GM19035 (cell line): ENCODE data around the gene AKTIP.
A peak's percentile ranks its signal among the peaks of the same experiment; 100 is the strongest.
"Not testable (repeated sequence)": the region's sequence is repeated elsewhere in the genome, so short reads cannot be mapped to it uniquely, and the experiment has no call there.

ENCODE experiments used
- ATAC-seq: cut with Tn5 transposase; IDR thresholded peaks from one replicate; pipeline ENCODE4 v1.9.1; 2021; ENCODE audit not compliant: unreplicated experiment

The AKTIP gene

DNA sequence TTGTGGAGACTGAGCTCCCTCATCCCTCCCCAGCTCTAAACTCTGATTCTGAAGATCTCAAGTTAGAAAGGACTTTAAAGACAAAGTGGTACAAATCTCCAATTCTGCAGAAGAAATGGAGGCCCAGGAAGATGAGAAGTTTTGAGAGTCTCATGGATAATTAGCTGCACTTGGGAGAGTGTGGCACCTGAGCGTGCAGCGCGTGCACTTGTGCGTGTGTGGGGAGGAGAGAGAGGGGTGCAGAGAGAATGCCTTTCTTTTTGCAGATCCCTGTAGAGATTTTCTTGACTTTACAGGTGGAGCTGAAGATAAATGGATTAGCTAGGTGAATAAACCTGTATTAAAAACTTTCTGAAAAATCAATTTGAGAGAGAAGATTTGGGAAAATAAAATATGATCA is 14.8 kb upstream of the AKTIP start:
- ATAC-seq = no peak

DNA sequence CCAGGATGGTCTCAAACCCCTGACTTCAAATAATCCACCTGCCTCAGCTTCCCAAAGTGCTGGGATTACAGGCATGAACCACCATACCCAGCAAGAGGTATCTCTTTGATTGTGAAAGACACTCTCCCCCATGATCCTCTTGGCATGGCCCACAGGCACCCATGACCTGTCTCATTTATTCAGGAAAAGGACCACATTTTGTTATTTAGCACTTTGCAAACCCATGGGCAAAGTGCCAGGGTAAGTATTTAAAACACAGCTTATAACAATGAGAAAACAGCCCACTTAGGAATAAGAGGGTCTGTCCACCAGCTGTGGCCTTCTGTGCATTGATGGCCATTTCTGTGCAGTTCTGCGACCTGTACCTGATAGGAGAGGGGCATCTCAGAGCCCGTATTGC is 12.8 kb upstream of the AKTIP start:
- ATAC-seq = no peak

DNA sequence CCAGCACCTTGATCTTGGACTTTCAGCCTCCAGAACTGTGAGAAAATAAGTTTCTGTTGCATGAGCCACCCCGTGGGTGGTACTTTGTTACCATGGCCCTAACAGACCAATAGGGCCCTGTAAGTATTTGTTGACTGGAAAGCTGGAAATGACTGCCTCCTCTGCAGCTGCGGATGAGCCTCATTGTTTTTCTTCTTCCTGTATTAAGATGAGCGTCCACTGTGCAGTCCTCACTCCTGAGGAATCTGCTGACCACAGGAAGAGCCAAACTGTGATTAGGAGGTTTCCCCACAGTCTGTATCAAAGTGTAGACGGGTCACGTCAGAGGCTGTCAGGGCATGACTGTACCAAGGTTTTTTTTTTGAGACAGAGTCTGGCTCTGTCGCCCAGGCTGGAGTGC is 12.2 kb upstream of the AKTIP start:
- no peak for ATAC-seq

DNA sequence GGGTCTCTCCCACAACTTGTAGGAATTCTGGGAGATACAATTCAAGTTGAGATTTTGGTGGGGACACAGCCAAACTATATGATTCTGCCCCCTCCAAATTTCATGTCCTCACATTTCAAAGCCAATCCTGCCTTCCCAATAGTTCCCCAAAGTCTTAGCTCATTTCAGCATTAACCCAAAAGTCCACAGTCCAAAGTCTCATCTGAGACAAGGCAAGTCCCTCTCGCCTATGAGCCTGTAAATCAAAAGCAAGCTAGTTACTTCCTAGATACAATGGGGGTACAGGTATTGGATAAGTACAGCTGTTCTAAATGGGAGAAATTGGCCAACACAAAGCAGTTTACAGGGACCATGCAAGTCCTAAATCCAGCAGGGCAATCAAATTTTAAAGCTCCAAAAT is 9.8 kb upstream of the AKTIP start:
- not testable (repeated sequence) for ATAC-seq

DNA sequence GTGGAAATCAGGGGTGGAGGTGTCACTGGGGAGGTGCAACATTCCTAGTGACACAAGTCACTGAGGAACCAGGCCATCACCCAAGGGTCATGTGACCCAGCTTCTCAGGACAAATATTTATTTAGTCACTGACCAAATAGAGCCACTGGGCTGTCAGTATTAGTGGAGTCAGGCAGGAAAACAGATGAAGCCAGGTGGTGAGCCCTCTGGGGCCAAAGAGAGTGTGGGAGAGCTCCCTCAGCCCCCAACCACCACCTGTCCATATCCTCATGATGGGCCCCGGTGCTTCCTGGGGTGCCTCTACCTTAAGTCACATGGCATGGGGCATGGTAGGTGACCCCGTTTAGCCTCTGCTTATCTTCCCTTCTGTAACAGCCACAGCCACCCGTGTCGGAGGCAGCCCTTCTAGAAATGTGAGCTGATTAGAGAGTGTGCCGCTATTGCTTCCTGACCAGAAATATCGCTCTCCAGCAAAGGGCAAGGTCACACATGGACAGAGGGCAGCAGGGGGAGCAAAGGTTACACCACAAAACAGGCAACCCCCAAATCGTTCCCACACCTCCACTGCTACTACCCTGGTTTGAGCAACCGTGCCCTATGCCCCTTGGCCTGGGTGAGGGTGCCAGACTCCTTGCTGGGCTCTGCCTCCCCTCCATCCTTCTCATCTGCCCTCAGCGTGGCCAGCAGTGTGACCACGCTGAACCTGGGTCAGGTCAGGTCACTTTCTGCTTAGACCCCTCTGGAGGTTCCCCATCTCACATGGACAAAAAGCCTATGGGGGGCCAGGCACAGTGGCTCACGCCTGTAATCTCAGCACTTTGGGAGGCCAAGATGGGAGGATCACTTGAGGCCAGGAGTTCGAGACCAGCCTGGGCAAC is 8.6 kb upstream of the AKTIP start:
- ATAC-seq = no peak

DNA sequence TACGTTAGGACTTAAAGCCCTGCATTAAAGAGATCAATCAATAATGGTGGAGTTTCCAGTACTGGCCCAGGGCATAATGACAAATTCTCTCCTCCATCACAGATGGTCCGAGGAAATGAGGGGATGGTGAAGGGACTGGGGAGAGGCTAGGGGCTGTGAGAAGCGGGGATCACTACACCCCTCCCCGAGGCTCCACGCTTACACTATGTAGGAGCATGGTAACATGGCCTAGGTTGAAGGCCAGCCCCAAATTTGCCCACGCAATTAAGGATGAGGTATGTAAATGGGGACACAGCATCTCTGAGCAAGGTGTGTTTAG is 8.0 kb upstream of the AKTIP start:
- no peak for ATAC-seq

DNA sequence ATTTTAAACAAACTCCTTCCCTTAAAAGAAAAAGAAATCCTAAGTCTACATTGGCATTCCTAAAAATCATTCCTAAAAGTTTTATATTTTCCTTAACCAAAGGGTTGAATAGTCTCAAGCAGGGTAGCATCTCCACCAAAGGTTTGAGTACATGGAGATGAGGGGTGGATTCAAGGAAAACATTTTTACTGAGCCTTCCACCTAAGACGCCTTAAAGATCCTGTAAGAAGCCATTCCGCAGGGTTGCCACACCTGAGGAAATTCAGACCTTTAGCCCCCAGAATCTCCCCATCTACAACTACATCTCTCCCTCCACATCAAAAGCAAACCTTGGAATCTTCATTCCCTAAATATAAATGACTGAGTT is 7.7 kb upstream of the AKTIP start:
- no peak for ATAC-seq

DNA sequence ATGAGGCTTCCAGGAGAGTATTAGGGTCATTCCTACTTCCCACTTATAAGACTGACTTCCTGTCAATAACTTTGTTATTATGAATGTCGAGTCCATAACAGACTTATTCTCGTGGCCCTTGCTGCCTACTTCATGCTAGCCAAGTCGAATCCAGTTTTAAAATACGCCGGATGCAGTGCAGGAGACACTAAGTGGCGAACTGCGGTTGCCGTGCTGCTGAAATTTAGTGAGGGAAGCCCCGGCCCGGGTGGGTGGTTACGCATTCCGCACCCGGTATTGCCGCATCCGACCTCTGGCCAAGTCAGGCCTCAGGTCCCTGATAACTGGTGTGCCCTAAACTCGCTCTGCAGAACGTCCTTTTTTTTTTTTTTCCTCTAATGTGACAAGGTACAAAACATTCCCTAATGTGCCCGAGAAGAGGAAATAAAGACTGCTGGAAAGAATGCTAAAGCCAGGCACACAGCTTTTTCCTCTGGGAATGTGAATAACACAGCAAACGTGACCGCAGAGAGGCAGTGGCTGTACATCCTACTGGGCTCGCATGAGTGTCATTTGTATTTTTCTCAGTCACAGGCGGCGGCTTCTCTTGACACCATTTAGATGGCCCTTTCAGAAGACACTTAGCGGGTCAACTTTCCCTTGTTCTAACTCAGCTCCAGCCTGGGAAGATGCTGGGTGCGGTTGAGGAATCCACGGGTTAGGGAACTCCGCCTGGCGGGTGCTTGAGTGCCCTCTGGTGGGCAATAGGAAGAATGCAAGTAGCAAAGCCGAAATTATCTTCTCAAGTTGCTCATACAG is 7.1 kb upstream of the AKTIP start:
- no peak for ATAC-seq

DNA sequence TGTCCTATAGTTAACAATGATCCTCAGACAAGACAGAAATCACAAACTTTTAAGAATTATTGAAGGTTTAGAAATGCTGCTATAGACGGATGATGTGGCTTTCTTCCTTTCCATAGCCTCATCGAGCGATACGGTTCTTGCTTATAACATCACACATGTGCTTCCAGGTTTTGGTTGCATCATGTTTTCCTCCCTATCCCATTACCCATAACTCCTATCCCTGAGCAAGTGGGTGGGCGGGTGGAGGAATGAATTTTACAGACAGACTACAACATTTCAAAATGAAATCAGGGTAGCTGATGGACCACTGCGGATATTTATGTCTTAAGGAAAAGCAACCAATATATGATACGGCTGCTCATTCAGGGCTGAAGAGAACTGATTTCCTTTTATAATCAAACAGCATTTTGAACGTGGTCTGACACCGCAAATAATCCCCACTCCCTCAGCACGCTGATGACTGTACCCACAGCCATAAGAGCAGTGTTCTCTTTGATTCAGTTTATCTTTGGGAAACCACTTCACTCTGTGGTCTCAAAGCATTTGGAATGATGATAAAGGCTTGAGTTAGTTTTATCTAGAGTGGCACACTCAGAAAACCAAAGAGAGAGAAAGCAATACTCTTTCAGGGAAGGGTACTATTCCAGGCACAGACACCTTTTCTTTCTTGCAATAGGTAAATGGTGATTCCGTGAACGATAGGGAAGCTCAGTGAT is 4.6 kb upstream of the AKTIP start:
- ATAC-seq = no peak

DNA sequence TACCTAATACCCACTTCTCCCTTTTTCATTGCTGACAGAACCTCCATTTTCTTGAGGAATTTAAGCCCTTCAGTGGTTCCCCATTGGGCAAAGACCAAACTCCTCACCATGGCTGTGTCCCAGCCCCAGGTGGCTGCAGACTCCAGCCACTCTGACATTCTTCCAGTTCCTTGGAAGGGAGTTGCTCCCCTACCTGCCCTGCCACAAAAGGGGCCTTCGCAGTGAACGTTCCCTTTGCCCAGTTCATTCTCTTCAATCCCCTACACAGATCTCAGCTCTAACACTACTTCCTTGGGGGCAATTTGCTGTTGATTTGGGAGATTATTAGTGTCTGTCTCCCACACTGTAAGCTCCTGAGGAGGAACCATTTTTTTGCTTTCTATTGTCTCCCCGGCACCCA is 3.2 kb upstream of the AKTIP start:
- no peak for ATAC-seq

DNA sequence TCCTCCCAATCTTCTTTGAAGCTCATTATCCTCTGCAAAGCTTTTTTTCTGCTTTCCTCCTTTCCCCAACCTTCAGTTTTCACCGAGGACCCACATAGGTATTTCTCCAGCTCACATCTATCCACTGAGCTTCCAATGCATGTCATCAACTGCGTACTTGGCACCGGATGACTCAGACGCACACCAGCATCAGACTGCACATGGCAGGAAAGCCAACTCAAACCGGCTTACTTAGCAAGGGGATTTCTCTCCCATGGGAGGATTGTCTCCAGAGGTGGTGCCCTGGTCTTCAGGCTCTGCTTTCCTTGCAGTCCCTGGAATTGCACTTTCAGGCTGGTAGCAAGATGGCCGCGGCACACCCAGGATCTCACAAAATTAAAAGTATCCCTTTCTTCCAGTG is 1.7 kb upstream of the AKTIP start:
- ATAC-seq = no peak

DNA sequence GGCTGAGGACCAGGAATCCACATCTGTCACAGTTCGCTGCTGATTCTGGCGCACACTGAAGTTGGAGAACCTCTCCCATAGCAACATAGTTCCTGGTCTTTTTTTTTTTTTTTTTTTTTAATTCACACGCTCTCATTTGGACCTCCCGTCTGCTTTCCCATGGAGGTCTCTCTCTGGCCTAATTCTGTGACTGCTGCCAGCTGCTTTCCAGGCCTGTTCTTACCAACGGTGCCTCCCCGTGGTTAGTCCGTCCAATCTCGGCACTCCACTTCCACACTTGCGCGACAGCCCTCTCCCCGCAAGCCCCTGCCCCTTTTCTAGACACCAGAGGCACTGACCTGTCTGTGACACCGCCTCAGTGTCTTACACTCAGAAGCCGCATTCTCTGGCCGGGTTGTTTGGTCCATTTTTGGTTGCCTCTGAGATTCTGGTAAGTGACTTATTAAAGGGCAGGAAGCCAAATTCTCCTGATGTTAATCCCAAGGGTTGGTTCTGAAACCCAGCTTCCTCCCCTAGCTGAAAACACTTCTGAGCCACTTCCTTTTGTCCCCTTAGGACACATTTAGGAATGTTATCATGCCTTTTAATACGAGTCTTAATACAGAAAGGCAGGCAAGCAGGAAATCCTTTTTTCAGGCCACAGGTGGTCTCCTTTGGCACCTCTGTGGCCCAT is 1.1 kb upstream of the AKTIP start:
- ATAC-seq = no peak

DNA sequence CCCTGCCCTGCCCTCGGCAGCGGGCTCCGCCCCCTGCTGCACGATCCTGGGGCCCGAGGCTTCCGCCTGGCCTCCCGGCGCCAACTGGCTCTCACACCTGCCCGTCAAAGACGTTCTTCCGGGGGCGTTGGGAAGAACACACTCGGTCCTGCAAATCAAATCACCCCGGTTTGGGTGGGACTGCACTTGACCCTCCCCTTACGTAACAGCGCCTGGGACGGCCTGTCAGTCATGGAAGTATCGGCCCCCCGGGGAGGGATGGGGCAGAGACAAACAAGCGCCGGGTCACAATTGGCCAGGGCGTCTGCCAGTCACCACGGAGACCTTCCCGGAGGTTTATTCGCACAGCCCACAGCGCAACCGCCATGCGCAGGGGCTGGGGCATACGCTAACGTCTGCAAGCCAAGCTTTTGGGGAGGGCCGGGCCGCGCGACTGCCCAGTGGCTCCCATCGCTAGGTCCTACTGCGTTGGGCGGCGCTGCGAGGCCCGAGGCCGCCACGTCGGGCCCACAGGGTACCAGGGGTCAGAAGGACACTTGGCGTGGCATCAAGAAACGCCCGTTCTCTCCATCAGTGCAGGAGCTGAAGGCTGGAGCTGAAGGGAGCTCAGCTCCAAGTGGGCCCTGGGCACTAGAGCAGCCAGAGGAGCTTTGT is 388 bp upstream of the AKTIP start:
- ATAC-seq = peak; percentile 96

DNA sequence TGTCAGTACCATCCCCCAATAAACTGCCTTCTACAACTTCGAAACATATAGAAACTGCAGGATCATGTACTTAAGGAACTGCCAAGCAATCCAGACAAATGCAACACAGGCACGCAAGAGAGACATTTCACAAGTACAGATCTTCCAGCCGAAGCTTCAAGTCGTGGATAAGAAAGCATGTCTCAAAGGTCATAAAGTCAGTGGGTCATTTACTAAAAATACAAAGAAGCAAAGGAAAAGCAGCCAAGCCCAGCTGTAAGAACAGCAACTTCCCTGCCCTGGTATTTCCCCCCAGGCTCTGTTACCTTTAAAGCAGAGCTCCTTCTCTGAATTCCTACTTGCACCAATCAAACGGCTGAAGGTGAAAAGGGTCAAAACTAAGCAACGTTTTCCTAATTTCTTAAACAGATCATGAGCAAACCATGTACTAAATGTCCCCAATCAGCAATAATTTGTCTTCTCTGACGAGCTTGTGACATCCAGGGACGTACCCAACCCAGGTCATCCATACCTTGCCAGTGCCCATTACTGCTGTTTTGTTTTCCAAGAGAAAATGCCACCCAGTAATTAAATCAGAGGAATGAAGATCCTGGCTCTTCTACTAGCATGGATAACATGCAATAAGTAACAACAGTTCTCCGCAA is 1.7 kb downstream of the AKTIP start:
- no peak for ATAC-seq

DNA sequence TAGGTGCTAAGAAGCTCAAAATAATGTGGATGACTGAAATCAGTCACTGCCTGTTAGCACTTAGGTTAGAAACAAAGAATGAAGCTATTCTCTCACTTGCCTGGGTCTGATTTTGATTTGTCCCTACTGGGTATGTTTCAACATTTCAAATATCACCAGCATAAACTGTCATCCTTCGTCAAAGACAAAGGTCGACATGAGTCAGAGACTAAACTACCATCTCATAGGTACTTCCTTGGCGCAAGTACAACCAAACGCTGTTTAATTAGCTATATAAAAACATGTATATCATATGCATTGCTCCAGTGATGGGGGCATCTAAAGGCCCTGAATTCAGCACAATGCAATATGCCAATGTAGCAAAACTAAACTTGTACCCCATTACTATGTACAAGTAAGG is 4.0 kb downstream of the AKTIP start:
- no peak for ATAC-seq

DNA sequence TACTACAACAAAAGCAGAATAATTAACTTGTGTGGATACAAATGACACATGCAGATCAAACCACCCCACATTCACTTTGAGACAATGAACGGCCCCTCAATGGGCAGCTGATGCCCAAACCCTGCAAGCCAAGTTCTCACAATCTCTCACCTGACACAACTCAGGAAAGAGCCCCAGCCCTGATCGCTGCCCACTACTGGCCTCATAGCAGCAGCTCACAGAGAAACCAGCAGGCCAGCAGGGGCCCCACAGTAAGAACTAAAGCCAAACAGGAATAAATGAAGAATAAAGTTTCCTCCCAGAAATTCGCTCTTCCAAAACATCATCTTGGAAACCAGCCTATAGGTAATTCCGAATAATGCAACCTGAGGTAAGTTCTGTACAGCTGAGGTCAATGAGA is 7.7 kb downstream of the AKTIP start:
- ATAC-seq = no peak

DNA sequence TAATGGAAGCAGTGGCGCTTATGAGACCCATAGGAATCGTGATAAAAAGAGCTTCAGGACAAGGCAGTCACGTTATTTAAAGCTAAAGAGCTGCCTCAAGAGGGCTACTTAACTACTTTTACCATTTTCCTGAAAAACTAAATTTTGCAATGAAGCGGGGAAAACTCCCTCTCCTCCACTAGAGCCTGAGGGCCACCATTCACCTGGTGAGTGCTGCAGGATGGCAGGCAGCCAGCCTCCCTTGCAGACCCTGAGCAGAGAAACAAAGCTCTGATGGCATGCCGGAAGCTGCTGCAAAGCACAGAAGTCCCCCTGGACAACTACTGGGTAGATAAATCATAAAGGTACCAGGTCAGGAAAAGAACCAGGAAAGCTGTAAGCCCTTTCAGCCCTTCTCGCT is 8.4 kb downstream of the AKTIP start:
- no peak for ATAC-seq

DNA sequence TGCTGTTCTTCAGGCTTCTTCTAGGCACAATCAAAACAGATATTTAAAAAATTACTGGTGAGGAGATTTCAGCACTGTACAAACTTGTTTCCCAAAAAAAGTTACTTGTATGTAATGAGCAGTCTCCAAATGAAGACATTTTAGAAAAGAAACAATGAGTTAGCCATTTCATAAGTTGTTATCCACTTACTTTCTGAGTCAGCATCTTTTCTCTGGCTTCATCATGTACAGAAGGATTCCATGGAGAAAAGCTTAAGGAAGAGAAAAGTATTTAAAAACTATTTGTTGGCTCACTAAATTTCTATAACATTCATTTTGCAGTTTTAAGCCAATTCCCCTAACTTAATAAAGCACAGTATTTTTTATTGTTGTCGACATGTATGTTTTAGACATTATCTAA is 10.5 kb downstream of the AKTIP start:
- no peak for ATAC-seq

DNA sequence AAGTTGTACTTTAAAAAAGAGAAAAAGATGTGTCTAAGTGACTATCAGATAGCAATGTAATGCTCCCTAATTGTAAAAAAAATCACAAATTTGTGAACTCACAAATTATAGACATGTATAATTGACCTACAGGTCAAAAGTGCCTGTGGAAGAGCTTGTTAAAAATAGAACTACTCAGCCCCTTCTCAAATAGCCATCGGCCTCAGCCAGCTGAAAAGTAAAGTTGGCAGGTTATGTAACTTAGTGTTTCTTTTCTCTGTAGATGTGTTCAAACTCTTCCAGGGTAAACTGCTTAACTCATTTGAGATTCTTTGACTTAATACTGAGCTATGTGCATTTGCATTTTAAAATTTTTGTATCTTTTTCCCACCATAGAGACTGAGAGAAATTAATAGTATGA is 13.3 kb downstream of the AKTIP start:
- ATAC-seq = no peak

DNA sequence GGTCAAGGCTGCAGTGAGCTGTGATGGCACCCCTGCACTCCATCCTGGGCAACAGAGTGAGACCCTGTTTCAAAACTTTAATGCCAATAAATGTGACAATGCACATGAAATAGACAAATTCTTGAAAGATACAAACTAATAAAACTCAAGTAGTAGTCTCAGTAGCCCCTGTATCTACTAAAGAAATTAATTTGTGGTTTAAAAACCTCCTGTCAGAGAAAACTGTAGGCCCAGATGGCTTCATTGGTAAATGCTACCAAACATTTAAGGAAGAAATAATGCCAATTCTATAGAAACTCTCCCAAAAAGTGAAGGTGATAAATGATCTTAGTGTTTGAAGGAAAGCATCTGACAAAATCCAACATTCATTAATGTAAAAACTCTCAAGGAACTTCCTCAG is 16.8 kb downstream of the AKTIP start:
- no peak for ATAC-seq
